Stimulated activated CD8-positive, alpha-beta memory T cell treated with anti-CD3 and anti-CD28 coated beads, Interleukin-15, amount 100 ng/mL, for 48 hours (primary cell): ENCODE results near the gene ITGB7.

Experiments
- DNase-seq, 2 donors: peaks; one replicate each; pipeline ENCODE4 v3.0.0-alpha.2; 2020; ENCODE audit warnings: low read depth in 2 of 2

ITGB7 gene

DNA sequence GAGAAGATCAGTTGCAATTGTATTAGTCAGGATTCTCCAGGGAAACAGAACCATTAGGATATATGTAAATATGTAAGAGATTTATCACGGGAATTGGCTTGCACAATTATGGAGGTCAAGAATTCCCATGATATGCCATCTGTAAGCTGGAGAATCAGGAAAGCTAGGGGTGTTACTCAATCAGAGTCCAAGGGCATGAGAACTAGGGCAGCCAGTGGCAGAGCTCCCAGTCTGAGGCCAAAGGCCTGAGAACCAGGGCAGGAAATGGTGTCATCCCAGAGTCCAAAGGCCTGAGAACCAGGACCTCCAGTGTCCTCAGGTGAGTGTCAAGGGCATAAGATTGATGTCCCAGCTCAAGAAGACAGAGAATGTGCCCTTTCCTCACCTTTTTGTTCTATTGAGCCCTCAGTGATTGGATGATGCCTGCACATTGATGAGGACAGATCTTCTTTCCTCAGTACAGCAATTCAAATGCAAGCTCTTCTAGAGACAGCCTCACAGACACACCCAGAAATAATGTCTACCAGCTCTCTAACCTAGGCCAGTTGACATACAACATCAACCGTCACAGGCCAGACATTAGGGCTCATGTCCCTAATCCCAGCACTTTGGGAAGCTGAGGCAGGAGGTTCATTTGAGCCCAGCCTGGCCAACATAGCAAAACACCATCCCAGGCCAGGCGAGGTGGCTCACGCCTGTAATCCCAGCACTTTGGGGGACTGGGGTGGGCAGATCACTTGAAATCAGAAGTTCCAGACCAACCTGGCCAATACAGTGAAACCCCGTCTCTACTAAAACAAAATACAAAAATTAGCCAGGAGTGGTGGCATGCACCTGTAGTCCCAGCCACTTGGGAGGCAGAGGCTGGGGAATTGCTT lies 61.4 kb downstream of the ITGB7 start:
- DNase-seq = no peak

DNA sequence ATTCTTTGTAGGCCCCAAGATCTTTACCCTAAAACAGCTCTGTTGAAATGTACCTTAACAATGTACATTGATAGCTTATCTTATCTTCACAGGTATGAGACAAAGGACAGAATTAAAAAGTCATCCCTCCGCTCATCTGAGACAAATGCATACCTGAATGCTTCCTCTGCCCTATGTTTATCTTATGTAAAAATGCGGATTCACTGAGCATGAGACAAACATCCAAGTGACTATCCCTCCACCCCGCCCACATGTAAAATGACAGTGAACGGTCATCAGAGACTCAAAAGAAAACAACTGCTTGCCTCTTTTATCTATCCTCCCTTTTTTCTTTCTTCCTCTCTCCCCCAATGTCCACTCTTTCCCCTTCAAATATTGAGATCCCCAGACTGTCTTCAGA lies 63.7 kb downstream of the ITGB7 start:
- no peak for DNase-seq
